ENCODE measurements around the gene VEGFD.
"Not testable (repeated sequence)": the region's sequence is repeated elsewhere in the genome, so short reads cannot be mapped to it uniquely, and the experiment has no call there.

VEGFD gene

GRCh38 chrX:15321447-15321846, 62.8 kb downstream of the VEGFD start:
- H3K4me3 ChIP-seq (ENCODE audit: low read depth, low read length) = no peak overlapping the region
- no peak for DNase-seq (ENCODE audit: low read depth, low spot score)
- no peak for TF ChIP-seq CTCF (IDR thresholded peaks at IDR 0.05; ENCODE audit: low read depth, low read length)
- in situ Hi-C loops (cut with HindIII; ENCODE audit: low sequenced_read_pairs) = no loop called here

- DNase-seq (ENCODE audit: low read depth, low spot score) = no peak
- no peak overlapping the region for H3K4me3 ChIP-seq (ENCODE audit: low read depth, low read length)
- in situ Hi-C loops (cut with HindIII; ENCODE audit: low sequenced_read_pairs) = no loop called here
- TF ChIP-seq CTCF (IDR thresholded peaks at IDR 0.05; ENCODE audit: low read depth, low read length) = no peak
Observed at GRCh38 chrX:15320297-15320696, 63.9 kb downstream of the VEGFD start.

- in situ Hi-C loops (cut with HindIII; ENCODE audit: low sequenced_read_pairs) = no loop called here
- no peak overlapping the region for H3K4me3 ChIP-seq (ENCODE audit: low read depth, low read length)
- TF ChIP-seq CTCF (IDR thresholded peaks at IDR 0.05; ENCODE audit: low read depth, low read length) = no peak
- DNase-seq (ENCODE audit: low read depth, low spot score) = no peak
Observed at GRCh38 chrX:15319075-15319474, 65.1 kb downstream of the VEGFD start.

GRCh38 chrX:15315509-15315908, 68.7 kb downstream of the VEGFD start, which contains the start of gene ASB11:
ASB11 (minus strand) TSS chrX:15315640; CDS start chrX:15315605, 35 bp downstream.
- no peak for TF ChIP-seq CTCF (IDR thresholded peaks at IDR 0.05; ENCODE audit: low read depth, low read length)
- in situ Hi-C loops (cut with HindIII; ENCODE audit: low sequenced_read_pairs) = no loop called here
- no peak within 1 kb of the TSS for H3K4me3 ChIP-seq (ENCODE audit: low read depth, low read length)
- no peak for DNase-seq (ENCODE audit: low read depth, low spot score)

GRCh38 chrX:15314472-15314871, 69.7 kb downstream of the VEGFD start:
- no peak for DNase-seq (ENCODE audit: low read depth, low spot score)
- no peak overlapping the region for H3K4me3 ChIP-seq (ENCODE audit: low read depth, low read length)
- in situ Hi-C loops (cut with HindIII; ENCODE audit: low sequenced_read_pairs) = no loop called here
- no peak for TF ChIP-seq CTCF (IDR thresholded peaks at IDR 0.05; ENCODE audit: low read depth, low read length)

GRCh38 chrX:15311119-15311518, 73.1 kb downstream of the VEGFD start:
- H3K4me3 ChIP-seq (ENCODE audit: low read depth, low read length) = no peak overlapping the region
- in situ Hi-C loops (cut with HindIII; ENCODE audit: low sequenced_read_pairs) = no loop called here
- no peak for DNase-seq (ENCODE audit: low read depth, low spot score)
- no peak for TF ChIP-seq CTCF (IDR thresholded peaks at IDR 0.05; ENCODE audit: low read depth, low read length)

GRCh38 chrX:15310117-15310516, 74.1 kb downstream of the VEGFD start:
- DNase-seq (ENCODE audit: low read depth, low spot score) = no peak
- no peak for TF ChIP-seq CTCF (IDR thresholded peaks at IDR 0.05; ENCODE audit: low read depth, low read length)
- in situ Hi-C loops (cut with HindIII; ENCODE audit: low sequenced_read_pairs) = no loop called here
- H3K4me3 ChIP-seq (ENCODE audit: low read depth, low read length) = no peak overlapping the region

GRCh38 chrX:15305899-15306298, 78.3 kb downstream of the VEGFD start:
- DNase-seq (ENCODE audit: low read depth, low spot score); in situ Hi-C loops (cut with HindIII; ENCODE audit: low sequenced_read_pairs); H3K4me3 ChIP-seq (ENCODE audit: low read depth, low read length): not testable (repeated sequence)

Data from astrocyte of the spinal cord (primary cell).